GM19463 (cell line): ENCODE results near the gene KCNE2.
"Not testable (repeated sequence)": the region's sequence is repeated elsewhere in the genome, so short reads cannot be mapped to it uniquely, and the experiment has no call there.

Source experiments
- ATAC-seq: cut with Tn5 transposase; IDR thresholded peaks from one replicate; pipeline ENCODE4 v1.9.1; 2021; ENCODE audit warnings: mild to moderate bottlenecking, moderate library complexity; ENCODE audit not compliant: unreplicated experiment

The KCNE2 gene

DNA sequence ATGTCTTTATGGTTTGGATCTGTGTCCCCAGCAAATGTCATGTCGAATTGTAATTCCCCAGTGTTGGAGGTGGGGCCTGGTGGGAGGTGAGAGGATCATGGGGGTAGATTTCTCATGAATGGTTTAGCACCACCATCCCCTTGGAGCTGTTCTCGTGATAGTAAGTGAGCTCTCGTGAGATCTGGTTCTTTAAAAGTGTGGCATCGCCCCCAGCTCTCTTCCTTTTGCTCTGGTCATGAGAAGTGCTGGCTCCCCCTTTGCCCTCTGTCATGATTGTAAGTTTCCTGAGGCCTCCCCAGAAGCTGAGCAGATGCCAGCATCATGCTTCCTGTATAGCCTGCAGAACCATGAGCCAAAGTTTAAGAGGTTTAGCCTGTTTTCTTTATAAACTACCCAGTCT lies 11.2 kb upstream of the KCNE2 start:
- ATAC-seq = no peak

DNA sequence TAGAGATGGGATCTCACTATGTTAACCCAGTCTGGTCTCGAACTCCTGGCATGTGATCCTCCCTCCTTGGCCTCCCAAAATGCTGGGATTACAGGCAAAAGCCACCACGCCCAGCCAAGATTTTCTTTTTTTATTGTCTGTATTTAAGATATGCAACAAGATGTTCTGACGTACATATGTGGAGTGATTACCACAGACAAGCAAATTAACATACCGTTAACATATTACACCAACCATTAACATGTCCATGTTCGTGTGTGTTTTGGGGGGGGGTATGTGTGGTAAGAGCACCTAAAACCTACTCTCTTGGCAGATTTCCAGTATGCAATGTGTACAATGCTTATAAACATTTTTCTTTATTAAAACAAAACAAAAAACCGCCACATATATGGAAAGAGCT lies 10.6 kb upstream of the KCNE2 start:
- no peak for ATAC-seq

DNA sequence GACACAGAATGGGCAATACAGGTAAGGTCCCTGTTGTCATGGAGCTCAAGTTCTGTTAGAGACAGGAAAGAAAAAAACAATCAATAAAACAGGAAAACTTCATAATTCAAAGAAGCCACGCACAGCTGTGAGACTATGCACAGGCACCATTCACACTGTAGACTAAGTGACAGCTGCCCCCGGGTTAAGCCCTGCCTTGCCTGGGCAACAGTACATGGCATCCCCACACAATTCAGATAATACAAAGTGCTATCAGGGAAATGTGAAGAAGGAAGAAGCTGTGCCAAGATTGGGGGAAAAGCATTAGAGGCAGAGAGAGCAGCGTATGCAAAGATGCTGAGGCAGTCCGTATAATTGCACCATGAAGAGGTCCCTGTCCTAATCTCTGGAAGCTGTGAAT lies 9.0 kb upstream of the KCNE2 start:
- ATAC-seq = no peak

DNA sequence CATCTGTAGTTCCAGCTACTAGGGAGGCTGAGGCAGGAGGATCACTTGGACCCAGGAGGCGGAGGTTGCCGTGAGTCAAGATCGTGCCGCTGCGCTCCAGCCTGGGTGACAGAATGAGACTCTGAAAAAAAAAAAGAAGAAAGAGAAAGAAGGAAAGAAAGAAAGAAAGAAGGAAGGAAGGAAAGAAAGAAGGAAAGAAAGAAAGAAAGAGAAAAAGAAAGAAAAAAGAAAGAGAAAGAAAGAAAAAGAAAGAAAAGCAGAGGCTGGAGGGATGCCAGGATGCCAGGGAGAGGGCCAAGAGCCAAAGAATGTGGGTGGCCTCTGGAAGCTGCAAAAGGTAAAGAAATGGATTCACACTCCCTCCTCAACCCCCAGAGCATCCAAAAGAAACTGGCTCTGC lies 8.2 kb upstream of the KCNE2 start:
- ATAC-seq = no peak

DNA sequence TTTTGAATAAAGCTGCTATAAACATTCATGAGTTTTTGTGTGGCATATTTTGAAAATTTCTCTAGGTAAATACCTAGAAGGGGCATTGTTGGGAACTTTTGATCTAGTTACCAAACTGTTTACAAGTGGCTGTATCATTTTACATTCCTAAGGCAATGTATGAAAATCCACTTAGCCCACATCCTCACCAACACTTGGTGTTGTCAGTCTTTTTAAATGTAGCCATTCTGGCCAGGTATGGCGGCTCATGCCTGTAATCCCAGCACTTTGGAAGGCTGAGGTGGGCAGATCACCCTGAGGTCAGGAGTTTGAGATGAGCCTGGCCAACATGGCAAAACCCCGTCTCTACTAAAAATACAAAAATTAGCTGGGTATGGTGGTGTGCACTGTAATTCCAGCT lies 5.9 kb upstream of the KCNE2 start:
- no peak for ATAC-seq

DNA sequence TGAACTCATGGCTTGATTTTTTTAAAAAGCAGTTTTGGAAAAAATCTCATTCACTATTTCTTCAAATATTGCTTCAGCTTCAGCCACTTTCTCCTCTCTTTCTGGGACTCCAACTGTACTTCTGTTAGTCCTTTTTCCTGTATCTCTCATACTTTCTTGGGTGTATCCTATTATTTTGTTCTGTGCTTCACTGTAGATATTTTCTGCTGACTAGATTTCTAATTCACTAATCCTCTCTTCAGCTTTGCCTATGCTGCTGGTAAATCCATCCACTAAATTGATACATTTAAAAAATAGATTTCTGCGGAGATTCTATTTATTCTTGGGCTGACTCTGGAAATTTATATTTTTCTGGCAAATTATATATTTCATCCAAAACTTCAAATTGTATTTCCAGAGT lies 4.9 kb upstream of the KCNE2 start:
- ATAC-seq = no peak

DNA sequence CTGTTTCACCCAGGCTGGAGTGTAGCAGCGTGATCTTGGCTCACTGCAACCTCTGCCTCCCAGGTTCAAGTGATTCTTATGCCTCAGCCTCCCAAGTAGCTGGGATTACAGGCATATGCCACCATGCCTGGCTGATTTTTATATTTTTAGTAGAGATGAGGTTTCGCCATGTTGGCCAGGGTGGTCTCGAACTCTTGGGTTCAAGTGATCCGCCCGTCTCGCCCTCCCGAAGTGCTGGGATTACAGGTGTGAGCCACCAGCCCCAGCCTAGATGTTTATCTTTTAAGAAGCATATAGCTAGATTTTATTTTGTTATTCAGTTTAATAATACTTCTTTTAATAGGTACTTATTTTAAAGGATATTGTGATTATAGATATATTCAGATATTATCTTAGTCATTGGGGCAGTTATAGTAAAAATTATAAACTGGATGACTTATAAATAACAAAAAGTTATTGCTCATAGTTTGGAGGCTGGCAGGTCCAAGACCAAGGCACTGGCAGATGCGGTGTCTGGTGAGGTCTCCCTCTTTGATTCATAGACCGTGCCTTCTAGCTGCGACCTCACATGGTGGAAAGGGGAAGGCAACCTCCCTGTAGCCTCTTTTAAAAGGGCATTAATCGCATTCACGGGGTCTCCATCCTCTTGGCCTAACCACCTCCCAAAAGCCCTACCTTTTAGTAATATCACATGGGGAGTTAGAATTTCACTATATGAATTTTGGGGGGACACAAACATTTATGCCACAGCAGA lies 3.1 kb upstream of the KCNE2 start:
- ATAC-seq = no peak

DNA sequence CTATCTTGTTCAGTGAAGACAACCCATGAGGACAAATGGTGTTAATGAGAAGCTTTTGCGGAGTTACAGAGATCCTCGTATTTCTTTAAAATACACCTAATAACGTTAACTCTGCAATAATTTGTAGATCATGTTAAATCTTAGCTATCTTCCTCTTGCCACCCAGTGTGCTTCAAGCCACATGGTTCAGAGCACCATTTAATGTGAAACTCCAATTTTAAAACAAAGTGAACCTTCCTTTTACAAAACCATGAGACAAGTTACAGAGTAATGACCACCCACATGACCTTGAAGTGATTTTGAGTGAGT lies 1.7 kb upstream of the KCNE2 start:
- no peak for ATAC-seq

DNA sequence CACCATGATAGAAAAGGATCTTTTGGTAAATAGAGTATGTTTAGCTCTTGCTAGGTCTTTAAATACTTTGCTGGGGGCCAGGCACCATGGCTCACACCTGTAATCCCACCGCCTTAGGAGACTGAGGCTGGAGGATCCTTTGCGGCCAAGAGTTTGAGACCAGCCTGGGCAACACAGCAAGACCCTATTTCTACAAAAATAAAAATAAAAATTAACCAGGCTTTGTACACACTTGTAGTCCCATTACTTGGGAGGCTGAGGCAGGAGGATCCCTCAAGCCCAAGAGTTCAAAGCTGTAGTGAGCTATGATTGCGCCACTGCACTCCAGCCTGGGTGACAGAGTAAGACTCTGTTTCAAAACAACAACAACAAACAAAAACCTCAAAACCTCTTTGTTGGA lies 1.1 kb upstream of the KCNE2 start:
- ATAC-seq = no peak

DNA sequence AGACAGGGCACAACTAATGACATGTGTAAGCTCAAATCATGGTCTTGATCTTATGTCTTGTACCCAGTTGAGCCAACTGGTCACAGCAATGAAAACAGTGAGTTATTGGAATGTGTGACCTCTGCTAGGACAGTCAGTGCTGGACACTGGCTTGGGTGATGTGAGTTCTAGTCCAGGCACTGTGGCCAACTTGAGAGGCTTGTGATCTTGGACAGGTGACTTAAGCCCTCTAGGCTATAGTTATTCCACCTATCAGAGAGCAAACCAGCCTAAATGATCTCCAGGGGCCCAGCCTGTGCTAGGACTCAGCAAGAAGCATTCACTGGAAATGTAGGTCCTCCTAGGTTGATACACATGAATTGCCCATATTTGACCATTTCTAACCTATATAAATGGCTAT lies 1.1 kb downstream of the KCNE2 start:
- no peak for ATAC-seq

DNA sequence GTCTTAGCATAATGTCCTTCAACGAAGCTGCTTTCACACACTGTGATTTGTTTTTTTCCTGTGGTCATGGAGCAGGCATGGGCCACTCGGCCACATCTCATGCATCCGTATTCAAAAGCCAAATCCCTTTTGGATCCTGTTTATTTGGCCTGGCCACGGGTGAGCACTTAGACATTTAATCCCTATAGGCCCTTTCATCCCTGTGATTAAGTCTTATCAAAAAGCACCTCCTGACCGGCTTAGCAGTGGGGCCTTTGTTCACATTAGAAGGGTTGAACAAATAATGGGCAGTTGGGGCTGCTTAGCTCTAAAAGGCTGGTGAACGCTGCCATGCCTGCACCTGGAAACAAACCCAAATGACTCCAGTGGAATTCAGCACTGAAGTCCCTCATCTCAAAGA lies 2.0 kb downstream of the KCNE2 start:
- no peak for ATAC-seq

DNA sequence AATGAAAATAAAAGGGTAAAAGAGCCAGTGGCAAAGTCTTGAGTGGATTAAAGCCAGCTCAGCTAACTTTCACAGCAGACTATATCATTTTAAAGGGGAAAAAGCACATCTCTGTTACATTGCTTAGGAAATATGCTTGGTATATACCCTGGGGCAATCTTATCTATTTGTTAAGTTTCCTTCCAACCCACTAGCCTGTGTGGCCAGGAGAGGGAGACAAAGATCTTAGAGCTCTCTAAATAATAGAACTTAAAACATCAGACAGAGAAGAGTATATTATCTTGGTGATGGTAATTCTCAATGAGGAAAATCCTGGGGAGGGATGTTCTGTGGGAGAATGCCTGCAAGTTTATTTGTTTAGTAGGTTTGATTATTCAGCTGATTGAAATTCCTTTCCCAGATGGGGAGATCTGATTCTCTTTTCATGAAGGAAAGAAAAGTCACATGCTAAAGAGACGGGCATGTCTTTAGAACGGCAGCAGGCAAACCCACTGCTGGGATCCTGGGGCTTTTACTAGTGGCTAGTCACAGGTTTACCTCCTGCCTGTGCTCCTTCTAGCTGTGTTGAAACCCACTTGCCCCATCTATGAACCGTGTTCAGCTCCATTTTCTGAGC lies 3.6 kb downstream of the KCNE2 start:
- no peak for ATAC-seq

DNA sequence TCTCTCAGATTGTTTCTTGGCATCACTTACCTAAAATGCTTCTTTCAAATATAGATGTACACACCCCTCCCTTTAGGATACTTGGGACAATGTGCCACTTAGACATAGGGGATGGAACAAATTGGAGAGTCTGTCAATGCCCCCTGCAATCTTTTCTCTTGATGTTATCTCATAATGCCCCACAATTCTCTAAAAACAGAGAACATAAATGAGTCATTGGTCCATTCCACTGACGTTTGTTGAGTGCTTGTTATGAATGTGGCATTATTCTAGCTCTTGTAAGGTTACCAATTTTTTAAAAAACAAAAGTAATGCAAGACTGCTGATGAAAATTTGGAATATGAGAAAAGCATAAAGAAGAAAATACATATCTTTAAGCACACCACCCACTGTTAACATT lies 5.9 kb downstream of the KCNE2 start:
- no peak for ATAC-seq

DNA sequence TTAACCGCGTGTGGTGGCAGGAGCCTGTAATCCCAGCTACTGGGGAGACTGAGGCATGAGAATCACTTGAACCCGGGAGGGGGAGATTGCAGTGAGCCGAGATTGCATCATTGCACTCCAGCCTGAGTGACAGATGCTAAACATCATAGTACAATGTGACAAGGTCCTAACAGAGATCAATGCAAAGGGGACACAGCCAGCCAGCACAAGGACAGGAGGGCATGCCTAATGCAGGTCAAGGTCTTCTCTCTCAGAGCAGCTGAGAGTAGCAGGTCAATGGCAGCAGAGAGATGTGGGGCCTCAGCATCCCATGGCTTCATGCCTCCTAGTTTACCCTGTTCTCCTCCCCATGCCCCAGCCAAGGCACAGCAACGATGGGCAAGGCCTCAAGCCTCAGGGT lies 8.5 kb downstream of the KCNE2 start:
- ATAC-seq = no peak

DNA sequence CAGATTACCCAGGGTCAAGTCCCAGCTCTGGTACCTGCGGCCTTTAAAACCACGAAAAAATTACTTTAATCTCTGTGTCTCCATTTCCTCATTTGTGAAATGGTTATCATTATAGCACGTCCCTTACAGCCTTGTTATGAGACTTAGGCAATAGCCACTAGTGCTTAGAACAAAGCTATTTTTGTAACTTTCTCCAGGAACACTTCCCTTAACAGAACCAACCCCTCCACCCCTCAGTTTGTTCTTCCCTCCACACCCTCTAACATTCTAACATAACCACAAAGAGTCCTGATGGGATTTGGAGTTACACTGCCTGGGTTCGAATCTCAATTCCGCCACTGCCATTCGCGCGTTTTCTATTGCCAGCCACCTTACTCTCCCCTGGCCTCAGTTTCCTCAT lies 10.7 kb downstream of the KCNE2 start:
- not testable (repeated sequence) for ATAC-seq

DNA sequence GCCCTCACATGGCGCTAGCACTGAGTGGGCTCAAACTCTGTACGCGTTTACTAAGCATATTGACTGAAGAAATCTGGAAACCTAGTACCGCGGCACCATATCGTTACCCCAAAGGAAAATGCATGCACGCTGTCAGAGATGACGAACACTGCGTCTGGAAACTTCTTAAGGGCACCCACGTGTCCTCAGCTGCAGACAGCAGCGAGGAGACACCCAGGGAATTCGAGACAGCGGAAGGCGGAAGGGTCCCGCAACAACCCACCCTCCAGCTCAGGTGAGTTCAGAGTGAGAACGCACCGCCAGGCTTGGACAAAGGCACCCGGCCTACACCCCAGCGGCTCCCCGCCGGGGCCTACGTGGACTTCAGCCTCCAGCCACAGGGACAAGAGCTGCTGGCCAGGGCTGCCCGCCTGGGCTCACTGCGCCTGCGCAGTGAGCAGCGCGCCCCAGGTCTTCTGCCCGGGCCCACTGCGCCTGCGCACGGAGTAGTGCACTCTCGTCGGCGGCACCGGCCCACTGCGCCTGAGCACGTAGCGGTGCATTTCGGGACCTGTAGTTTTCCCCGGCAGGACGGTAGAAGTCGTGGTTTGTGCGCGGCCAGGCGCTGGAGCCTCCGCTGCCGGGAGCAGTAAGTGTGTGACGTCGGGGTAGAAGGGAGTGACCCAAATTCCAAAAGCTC lies 11.3 kb downstream of the KCNE2 start, which contains the start of gene SMIM11:
SMIM11 (plus strand) TSS at position 568 of the 679 bp plus-strand sequence. CDS start 3,998 bp downstream, outside the sequence.
- peak; percentile 98 for ATAC-seq

DNA sequence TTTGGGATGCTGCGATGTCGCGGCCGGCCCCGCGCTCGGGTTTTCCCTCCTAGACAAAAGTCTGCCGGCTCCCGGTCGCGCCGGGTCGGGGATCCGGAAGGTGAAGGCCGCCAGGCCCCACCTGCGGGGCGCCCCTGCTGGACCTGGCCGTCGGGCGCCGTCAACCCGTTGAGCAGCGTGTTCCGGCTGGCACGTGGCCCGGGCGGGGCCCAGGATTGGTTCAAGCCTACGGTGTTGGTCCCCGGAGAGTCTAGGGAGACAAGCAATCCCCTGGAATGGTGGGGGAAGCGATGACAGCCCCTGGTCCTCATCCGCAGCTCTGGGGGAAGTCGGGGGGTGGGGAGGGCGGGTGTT lies 11.8 kb downstream of the KCNE2 start:
- ATAC-seq = peak; percentile 53

DNA sequence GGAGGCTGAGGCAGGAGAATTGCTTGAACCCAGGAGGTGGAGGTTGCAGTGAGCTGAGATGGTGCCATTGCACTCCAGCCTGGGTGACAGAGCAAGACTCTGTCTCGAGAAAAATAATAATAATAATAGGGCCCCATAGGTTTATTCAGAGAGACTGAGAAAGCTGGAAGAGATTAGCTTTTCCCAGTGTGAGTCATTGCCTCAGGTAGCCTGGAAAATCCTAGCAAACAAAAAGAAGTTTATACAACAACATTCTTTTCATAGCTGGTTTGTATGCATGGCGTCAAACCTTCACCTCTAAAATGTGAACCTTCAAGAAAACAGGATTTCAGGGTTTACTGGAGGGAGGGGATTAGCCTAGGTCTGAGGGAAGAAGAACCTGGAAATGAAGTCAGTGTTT lies 19.3 kb downstream of the KCNE2 start:
- not testable (repeated sequence) for ATAC-seq

DNA sequence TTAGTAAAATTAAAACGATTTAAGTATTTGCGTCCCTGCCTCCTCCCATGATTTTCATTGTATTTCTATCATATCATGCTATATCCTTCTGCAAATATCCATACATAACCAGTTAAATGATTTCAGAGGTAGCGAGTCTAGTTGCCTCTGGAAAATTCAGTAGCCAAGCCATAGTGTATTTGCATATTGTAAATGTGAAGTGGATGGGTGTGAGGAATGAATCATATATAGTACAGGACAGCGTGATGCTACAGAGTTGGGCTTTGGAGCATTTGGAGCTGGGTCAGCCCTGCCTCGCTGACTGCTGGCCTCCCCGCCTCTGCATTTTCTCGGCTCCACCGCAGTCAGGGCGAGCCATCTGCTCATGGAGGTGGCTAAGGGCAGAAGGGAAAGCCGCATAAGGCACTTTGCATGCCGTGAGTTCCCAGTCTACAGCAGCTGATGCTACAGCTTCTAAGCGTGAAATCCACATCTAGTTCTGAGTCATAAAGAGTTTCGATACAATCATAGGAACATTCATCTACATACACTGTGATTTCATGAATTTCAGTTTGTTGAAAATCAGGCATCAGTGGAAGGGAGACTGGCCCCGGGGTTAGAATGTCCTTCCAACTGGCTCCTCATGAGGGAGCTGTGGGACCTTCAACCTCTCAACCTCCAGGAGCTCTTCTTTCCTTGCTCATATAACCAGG lies 20.1 kb downstream of the KCNE2 start:
- ATAC-seq = peak; percentile 98

DNA sequence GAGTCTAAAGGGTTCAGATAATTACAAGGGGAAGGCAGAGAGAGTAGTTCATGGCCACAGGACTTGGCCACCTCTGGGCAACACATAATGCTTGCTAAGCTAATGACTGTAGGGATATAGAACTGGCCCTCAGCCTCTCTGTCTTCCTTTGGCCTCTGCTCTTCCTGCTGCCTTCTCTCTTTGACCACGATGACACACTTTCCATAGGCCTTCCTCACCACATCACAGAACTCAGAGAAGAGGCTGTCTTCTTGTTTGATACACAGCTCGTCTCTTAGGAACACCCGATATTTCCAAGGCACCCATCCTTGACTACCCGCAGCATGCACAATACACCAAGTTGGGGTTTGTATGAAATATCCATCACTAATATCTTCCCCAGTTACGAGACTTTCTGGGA lies 36.7 kb downstream of the KCNE2 start:
- not testable (repeated sequence) for ATAC-seq

DNA sequence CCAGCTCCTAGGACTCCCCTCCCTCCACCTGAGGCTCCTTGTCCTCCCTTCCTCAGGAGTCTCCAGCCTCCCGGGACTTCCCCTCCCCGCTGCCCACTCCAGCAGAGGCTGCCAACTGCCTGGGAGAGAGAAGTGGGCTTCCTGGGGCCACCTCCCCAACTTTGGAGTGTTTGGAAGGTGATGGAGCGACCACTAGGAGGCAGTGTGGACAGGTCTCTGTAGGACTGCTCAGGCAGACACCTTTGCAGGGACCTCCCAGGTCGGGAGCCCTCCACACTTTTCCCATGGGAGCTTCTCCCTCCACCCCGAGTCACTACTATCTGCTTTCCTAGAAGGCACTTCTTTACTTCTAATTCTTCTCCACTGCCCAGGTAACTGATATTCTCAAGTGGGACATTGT lies 40.9 kb downstream of the KCNE2 start:
- ATAC-seq = not testable (repeated sequence)

DNA sequence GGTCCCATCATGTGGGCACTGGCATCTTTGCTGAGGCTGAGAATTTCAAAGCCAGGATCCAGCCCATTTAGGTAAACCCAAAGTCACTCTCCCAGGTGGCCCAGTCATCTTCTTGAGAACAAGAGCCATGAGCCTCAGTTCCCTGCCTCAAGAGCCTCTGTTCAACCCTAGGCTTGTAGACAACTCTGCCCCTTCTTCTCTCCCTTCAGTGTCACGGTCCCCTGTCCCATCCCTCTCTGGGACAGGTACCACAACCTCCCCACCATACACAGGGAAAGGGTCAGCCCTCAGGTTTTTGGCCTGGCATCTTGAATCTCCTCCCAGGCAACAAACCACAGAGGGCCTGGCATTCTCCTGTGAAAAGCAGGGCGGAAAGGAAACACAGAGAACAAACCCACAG lies 41.9 kb downstream of the KCNE2 start:
- ATAC-seq = not testable (repeated sequence)
